GM12892 (cell line): Measurements from ENCODE around the gene MT1M.

Experiments used
- POLR2AphosphoS5 ChIP-seq: IDR thresholded peaks from 2 replicates; pipeline ENCODE4 v1.6.1; 2011; ENCODE audit warnings: low read depth, low read length, control low read depth
- TAF1 ChIP-seq: IDR thresholded peaks from 2 replicates; pipeline ENCODE4 v1.6.1; 2011; ENCODE audit warnings: low read depth, mild to moderate bottlenecking, control low read depth, low read length, borderline replicate concordance

GRCh38 chr16:56667581-56668571, 35.4 kb downstream of the MT1M start, which contains the start of gene MT1G:
- TF ChIP-seq TAF1 (no peak), POLR2AphosphoS5 (no peak)
